HCT116 (cell line): ENCODE measurements around the gene SPEF2. TPM values are rescaled to one million over a fixed set of nuclear protein-coding genes. Genes with fewer than 3 reads are reported as not detected.

Source experiments
- ATAC-seq: fragments of 200-7000 bp; cut with Tn5 transposase; 2 replicates; pipeline ENCODE4 v1.9.1; 2020; ENCODE audit warnings: mild to moderate bottlenecking, moderate library complexity
- BruUV-seq: library from RNA; stranded (reverse); fragments of 400-500 nt; replicated peaks from 2 replicates; lab custom pipeline; 2021; lab: Mats Ljungman, UMichigan
- CTCF ChIA-PET: fragments of 300-600 bp; sonication (Branson Sonifier 250); formaldehyde crosslinking; loops from one replicate; lab custom pipeline; 2021; ENCODE audit warnings: antibody characterized with exemption; lab: Charles Lee
- POLR2A ChIA-PET: fragments of 300-600, 350-600 bp; sonication (Branson Sonifier 250); formaldehyde crosslinking; loops from one replicate; lab custom pipeline; 2021; ENCODE audit warnings: antibody characterized with exemption; lab: Charles Lee
- RAD21 ChIA-PET, 2 experiments: fragments of 300-600 bp; sonication (Branson Sonifier 250); formaldehyde crosslinking; loops; one replicate each; lab custom pipeline; 2023; ENCODE audit warnings: low total read pairs in 2 of 2; ENCODE audit not compliant: uncharacterized antibody in 2 of 2, unreplicated experiment in 2 of 2, low non-redundant PET in 1 of 2; lab: Charles Lee
- DNase-seq: peaks from one replicate; pipeline ENCODE4 v3.0.0-alpha.2; 2010; ENCODE audit warnings: low read depth, low spot score
- H2AFZ ChIP-seq: fragments of 200-600 bp; shearing (Covaris generic), sonication (generic); 2 replicates; pipeline ENCODE4 v1.6.1; 2017; ENCODE audit warnings: low read depth, mixed run types, mixed read lengths, antibody characterized with exemption, low read length; ENCODE audit not compliant: poor library complexity, severe bottlenecking
- H3K27ac ChIP-seq: 2 replicates; pipeline ENCODE4 v1.5.1; 2012; ENCODE audit warnings: low read depth, low read length
- H3K27me3 ChIP-seq: fragments of 200-600 bp; sonication (generic); 2 replicates; pipeline ENCODE4 v1.6.1; 2016; ENCODE audit warnings: mixed run types, low read length, mixed read lengths; ENCODE audit not compliant: insufficient read depth
- H3K36me3 ChIP-seq, 2 experiments: fragments of 200-500 bp in 1 of 2; fragments of 200-600 bp in 1 of 2; sonication (Bioruptor generic) in 1 of 2; sonication (generic) in 1 of 2; 2 replicates each; pipeline versions ENCODE4 v1.5.1 to v1.6.1; 2014 to 2016; ENCODE audit warnings: low read length in 2 of 2, inconsistent platforms in 1 of 2, mixed read lengths in 1 of 2, mixed run types in 1 of 2; ENCODE audit not compliant: insufficient read depth in 2 of 2, control insufficient read depth in 1 of 2
- H3K4me1 ChIP-seq, 2 experiments: fragments of 200-600 bp in 1 of 2; sonication (generic) in 1 of 2; 2 replicates each; pipeline versions ENCODE4 v1.5.1 to v1.6.1; 2012 to 2017; ENCODE audit warnings: low read length in 2 of 2, inconsistent platforms in 1 of 2, mild to moderate bottlenecking in 1 of 2, mixed read lengths in 1 of 2, mixed run types in 1 of 2, moderate library complexity in 1 of 2; ENCODE audit not compliant: insufficient read depth in 2 of 2, control insufficient read depth in 1 of 2
- H3K4me2 ChIP-seq: fragments of 200-600 bp; sonication (generic); 2 replicates; pipeline ENCODE4 v1.6.1; 2017; ENCODE audit warnings: mixed run types, low read length, mixed read lengths
- H3K4me3 ChIP-seq, 2 experiments: fragments of 200-600 bp in 1 of 2; sonication (generic) in 1 of 2; replicated peaks in 1 of 2; 2 replicates each; pipeline ENCODE4 v1.5.1; 2011 to 2016; ENCODE audit warnings: low read length in 2 of 2, control low read depth in 1 of 2, low read depth in 1 of 2, mild to moderate bottlenecking in 1 of 2, mixed read lengths in 1 of 2, mixed run types in 1 of 2
- H3K79me2 ChIP-seq: fragments of 200-600 bp; sonication (generic); 2 replicates; pipeline ENCODE4 v1.6.1; 2017; ENCODE audit warnings: mild to moderate bottlenecking, mixed run types, low read length, moderate library complexity, mixed read lengths; ENCODE audit not compliant: insufficient read depth
- H3K9ac ChIP-seq: fragments of 200-600 bp; sonication (generic); 2 replicates; pipeline ENCODE4 v1.6.1; 2016; ENCODE audit warnings: low read length, mixed read lengths
- H3K9me2 ChIP-seq: fragments of 200-600 bp; sonication (generic), shearing (Covaris generic); 2 replicates; pipeline ENCODE4 v1.6.1; 2017; ENCODE audit warnings: mixed run types, mild to moderate bottlenecking, moderate library complexity; ENCODE audit not compliant: insufficient read depth
- H3K9me3 ChIP-seq, 2 experiments: fragments of 200-500 bp in 1 of 2; fragments of 200-600 bp in 1 of 2; sonication (Bioruptor generic) in 1 of 2; sonication (generic) in 1 of 2; 2 replicates each; pipeline ENCODE4 v1.6.1; 2014 to 2017; ENCODE audit warnings: low read length in 2 of 2, mixed read lengths in 2 of 2, inconsistent platforms in 1 of 2, low read depth in 1 of 2, mild to moderate bottlenecking in 1 of 2, mixed run types in 1 of 2, moderate library complexity in 1 of 2; ENCODE audit not compliant: control insufficient read depth in 1 of 2, insufficient read depth in 1 of 2
- H4K20me1 ChIP-seq: fragments of 200-600 bp; sonication (generic), shearing (Covaris generic); 2 replicates; pipeline ENCODE4 v1.6.1; 2017; ENCODE audit warnings: mixed run types, mild to moderate bottlenecking, moderate library complexity; ENCODE audit not compliant: insufficient read depth
- CBX3 ChIP-seq: IDR thresholded peaks from 2 replicates; pipeline ENCODE4 v1.6.1; 2012; ENCODE audit warnings: low read depth
- CEBPB ChIP-seq: IDR thresholded peaks from 2 replicates; pipeline ENCODE4 v1.6.1; 2012; ENCODE audit warnings: low read depth
- ELF1 ChIP-seq: IDR thresholded peaks from 2 replicates; pipeline ENCODE4 v1.6.1; 2012; ENCODE audit warnings: low read depth, borderline replicate concordance
- EZH2 ChIP-seq: fragments of 200-600 bp; sonication (generic); IDR thresholded peaks from 2 replicates; pipeline ENCODE4 v1.6.1; 2017; ENCODE audit warnings: antibody characterized with exemption, mixed run types
- EZH2phosphoT487 ChIP-seq: fragments of 200-600 bp; IDR thresholded peaks from 2 replicates; pipeline ENCODE4 v1.6.1; 2018; ENCODE audit warnings: antibody characterized with exemption, borderline replicate concordance
- JUND ChIP-seq: IDR thresholded peaks from 2 replicates; pipeline ENCODE4 v1.6.1; 2012
- POLR2A ChIP-seq: IDR thresholded peaks from 2 replicates; pipeline ENCODE4 v1.7.0; 2011; ENCODE audit warnings: borderline replicate concordance; ENCODE audit not compliant: insufficient read depth, insufficient read length; ENCODE audit errors: extremely low read depth
- REST ChIP-seq: IDR thresholded peaks from 2 replicates; pipeline ENCODE4 v1.6.1; 2012; ENCODE audit warnings: low read depth
- SIN3A ChIP-seq: IDR thresholded peaks from 2 replicates; pipeline ENCODE4 v1.6.1; 2012; ENCODE audit warnings: low read depth
- SRF ChIP-seq: IDR thresholded peaks from 2 replicates; pipeline ENCODE4 v1.6.1; 2012; ENCODE audit warnings: low read depth
- TCF7L2 ChIP-seq: IDR thresholded peaks from 2 replicates; pipeline ENCODE4 v1.7.0; 2011; ENCODE audit warnings: borderline replicate concordance, inconsistent platforms; ENCODE audit not compliant: insufficient read depth, insufficient read length; ENCODE audit errors: extremely low read depth
- YY1 ChIP-seq: IDR thresholded peaks from 2 replicates; pipeline ENCODE4 v1.6.1; 2011; ENCODE audit warnings: low read length, low read depth, moderate library complexity, mild to moderate bottlenecking; ENCODE audit not compliant: insufficient replicate concordance; ENCODE audit errors: extremely low read depth
- intact Hi-C: fragments of 100-400 bp; cut with micrococcal nuclease; formaldehyde crosslinking; loops from 2 replicates; pipeline ENCODE4 v1.10.0; 2022
- total RNA-seq: library from RNA; stranded (reverse); gene quantifications from one replicate; pipeline ENCODE4 v1.2.1, GENCODE V29; 2021; ENCODE audit not compliant: unreplicated experiment
- TF ChIP-seq, protein P1 (sequence below): IDR thresholded peaks from 2 replicates; pipeline ENCODE4 v1.6.1; 2012
- TF ChIP-seq, protein P2 (sequence below): IDR thresholded peaks from 2 replicates; pipeline ENCODE4 v1.6.1; 2012
- TF ChIP-seq, protein P3 (sequence below), 3 experiments: fragments of 200-600 bp in 1 of 3; sonication (generic) in 1 of 3; IDR thresholded peaks in 2 of 3; conservative IDR thresholded peaks in 1 of 3; 2 replicates each; pipeline ENCODE4 v1.5.1; 2012 to 2017; ENCODE audit warnings: low read depth in 2 of 3, low read length in 2 of 3, antibody characterized with exemption in 1 of 3, borderline replicate concordance in 1 of 3, control low read depth in 1 of 3, mild to moderate bottlenecking in 1 of 3, mixed read lengths in 1 of 3, mixed run types in 1 of 3, moderate library complexity in 1 of 3; ENCODE audit not compliant: insufficient read depth in 1 of 3

SPEF2 gene
- total RNA-seq, 1 experiment from 2014 or later: 4.6 TPM

DNA sequence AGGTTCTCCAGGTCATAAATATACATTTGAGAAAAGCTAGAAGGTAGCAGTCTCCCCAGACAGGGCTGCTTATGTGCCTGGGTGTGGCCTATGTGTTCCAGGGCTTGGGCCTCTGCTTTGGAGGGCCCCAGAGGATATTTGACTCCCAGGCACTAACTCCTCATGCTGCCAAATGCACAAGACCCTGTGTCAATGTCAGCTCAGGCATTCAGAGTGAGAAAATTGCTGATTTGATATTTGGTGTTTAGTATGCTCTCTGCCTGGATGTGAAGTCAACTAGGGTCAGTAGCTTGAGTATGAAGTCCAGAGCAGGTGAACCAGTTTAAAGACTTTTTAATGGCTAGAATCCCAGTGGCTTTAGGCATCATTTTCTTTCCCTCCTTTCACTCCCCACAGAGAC lies 181.5 kb downstream of the SPEF2 start:
- ChIA-PET CTCF (no interaction called here), RAD21 (no interaction called here), POLR2A (no interaction called here)
- Histone ChIP-seq H3K79me2 (no peaks in the 10 kb centered on the region), H3K27me3 (no peaks in the 10 kb centered on the region), H3K4me3 (no peak overlapping the region), H3K9me3 (no peaks in the 10 kb centered on the region), H4K20me1 (no peaks in the 10 kb centered on the region), H3K4me2 (no peak overlapping the region), H3K36me3 (no peaks in the 10 kb centered on the region), H3K27ac (no peak overlapping the region), H3K9ac (no peak overlapping the region), H2AFZ (no peak overlapping the region), H3K4me1 (no peaks in the 10 kb centered on the region), H3K9me2 (no peaks in the 10 kb centered on the region)
- no TSS peak for BruUV-seq
- intact Hi-C loops: no loop called here
- TF ChIP-seq, protein P1, sequence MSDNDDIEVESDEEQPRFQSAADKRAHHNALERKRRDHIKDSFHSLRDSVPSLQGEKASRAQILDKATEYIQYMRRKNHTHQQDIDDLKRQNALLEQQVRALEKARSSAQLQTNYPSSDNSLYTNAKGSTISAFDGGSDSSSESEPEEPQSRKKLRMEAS: no peak
- TF ChIP-seq YY1 (no peak), EZH2phosphoT487 (no peak), TCF7L2 (no peak), CEBPB (no peak), SRF (no peak), SIN3A (no peak), JUND (no peak), POLR2A (no peak)
- ATAC-seq (no peak), DNase-seq (no peak)

DNA sequence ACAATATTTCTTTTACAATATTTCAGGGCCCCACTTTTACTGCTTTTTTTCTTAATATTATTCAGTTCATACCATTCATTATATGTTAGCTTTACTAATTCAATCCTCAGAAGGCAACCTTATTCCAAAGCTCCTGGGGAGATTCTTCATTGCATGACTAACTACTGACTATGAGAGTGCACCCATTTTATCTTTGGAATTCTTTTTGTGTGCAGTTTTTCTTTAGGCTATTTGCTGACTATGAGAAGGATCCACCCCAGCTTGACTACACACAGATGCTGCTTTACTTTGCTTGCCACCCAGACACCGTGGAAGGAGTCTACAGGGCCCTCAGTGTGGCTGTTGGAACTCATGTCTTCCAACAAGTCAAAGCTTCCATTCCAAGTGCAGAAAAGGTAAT lies 182.1 kb downstream of the SPEF2 start:
- Histone ChIP-seq H3K36me3 (no peaks in the 10 kb centered on the region), H3K27me3 (no peaks in the 10 kb centered on the region), H3K9me3 (no peaks in the 10 kb centered on the region), H2AFZ (no peak overlapping the region), H3K4me2 (no peak overlapping the region), H3K79me2 (no peaks in the 10 kb centered on the region), H3K9ac (no peak overlapping the region), H3K27ac (no peak overlapping the region), H4K20me1 (no peaks in the 10 kb centered on the region), H3K9me2 (no peaks in the 10 kb centered on the region), H3K4me3 (no peak overlapping the region), H3K4me1 (no peaks in the 10 kb centered on the region)
- CTCF ChIA-PET: no interaction called here
- RAD21 ChIA-PET: no interaction called here
- intact Hi-C loops: no loop called here
- BruUV-seq: no TSS peak
- POLR2A ChIA-PET: no interaction called here
- DNase-seq (no peak), ATAC-seq (no peak)
- TF ChIP-seq EZH2phosphoT487 (no peak), POLR2A (no peak), ELF1 (no peak), CBX3 (no peak), REST (no peak), SRF (no peak), EZH2 (no peak)
- TF ChIP-seq, protein P2, sequence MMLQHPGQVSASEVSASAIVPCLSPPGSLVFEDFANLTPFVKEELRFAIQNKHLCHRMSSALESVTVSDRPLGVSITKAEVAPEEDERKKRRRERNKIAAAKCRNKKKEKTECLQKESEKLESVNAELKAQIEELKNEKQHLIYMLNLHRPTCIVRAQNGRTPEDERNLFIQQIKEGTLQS: no peak
- TF ChIP-seq, protein P1: no peak
- TF ChIP-seq, protein P3, sequence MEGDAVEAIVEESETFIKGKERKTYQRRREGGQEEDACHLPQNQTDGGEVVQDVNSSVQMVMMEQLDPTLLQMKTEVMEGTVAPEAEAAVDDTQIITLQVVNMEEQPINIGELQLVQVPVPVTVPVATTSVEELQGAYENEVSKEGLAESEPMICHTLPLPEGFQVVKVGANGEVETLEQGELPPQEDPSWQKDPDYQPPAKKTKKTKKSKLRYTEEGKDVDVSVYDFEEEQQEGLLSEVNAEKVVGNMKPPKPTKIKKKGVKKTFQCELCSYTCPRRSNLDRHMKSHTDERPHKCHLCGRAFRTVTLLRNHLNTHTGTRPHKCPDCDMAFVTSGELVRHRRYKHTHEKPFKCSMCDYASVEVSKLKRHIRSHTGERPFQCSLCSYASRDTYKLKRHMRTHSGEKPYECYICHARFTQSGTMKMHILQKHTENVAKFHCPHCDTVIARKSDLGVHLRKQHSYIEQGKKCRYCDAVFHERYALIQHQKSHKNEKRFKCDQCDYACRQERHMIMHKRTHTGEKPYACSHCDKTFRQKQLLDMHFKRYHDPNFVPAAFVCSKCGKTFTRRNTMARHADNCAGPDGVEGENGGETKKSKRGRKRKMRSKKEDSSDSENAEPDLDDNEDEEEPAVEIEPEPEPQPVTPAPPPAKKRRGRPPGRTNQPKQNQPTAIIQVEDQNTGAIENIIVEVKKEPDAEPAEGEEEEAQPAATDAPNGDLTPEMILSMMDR (IDR thresholded peaks at IDR 0.05 in 2 of 3, conservative IDR thresholded peaks at IDR 0.05 in 1 of 3; ENCODE audit: borderline replicate concordance in 1 of 3, insufficient read depth in 1 of 3, low read depth in 2 of 3, low read length in 2 of 3): no peak
